Ishikawa (cell line): ENCODE data around the gene PIH1D1.

Experiments
- CEBPB ChIP-seq: IDR thresholded peaks from 2 replicates; pipeline ENCODE4 v1.6.1; 2012
- CREB1 ChIP-seq: IDR thresholded peaks from 2 replicates; pipeline ENCODE4 v1.6.1; 2012; ENCODE audit warnings: low read depth
- EGR1 ChIP-seq: IDR thresholded peaks from 2 replicates; pipeline ENCODE4 v1.6.1; 2012
- EP300 ChIP-seq: IDR thresholded peaks from 2 replicates; pipeline ENCODE4 v1.6.1; 2012; ENCODE audit warnings: borderline replicate concordance
- FOXM1 ChIP-seq: IDR thresholded peaks from 2 replicates; pipeline ENCODE4 v1.6.1; 2012; ENCODE audit warnings: low read depth, borderline replicate concordance
- MAX ChIP-seq: IDR thresholded peaks from 2 replicates; pipeline ENCODE4 v1.6.1; 2012
- NFIC ChIP-seq: IDR thresholded peaks from 2 replicates; pipeline ENCODE4 v1.6.1; 2012
- RAD21 ChIP-seq: IDR thresholded peaks from 2 replicates; pipeline ENCODE4 v1.6.1; 2012; ENCODE audit warnings: low read depth
- TAF1 ChIP-seq: IDR thresholded peaks from 2 replicates; pipeline ENCODE4 v1.6.1; 2012; ENCODE audit warnings: low read depth, mild to moderate bottlenecking
- TCF12 ChIP-seq: IDR thresholded peaks from 2 replicates; pipeline ENCODE4 v1.6.1; 2012; ENCODE audit warnings: low read depth
- TEAD4 ChIP-seq: IDR thresholded peaks from 2 replicates; pipeline ENCODE4 v1.6.1; 2012
- YY1 ChIP-seq: IDR thresholded peaks from 2 replicates; pipeline ENCODE4 v1.6.1; 2012; ENCODE audit warnings: low read depth
- ZBTB7A ChIP-seq: IDR thresholded peaks from 2 replicates; pipeline ENCODE4 v1.6.1; 2012; ENCODE audit warnings: low read depth
- TF ChIP-seq, protein P1 (sequence below): IDR thresholded peaks from 2 replicates; pipeline ENCODE4 v1.6.1; 2012
- TF ChIP-seq, protein P2 (sequence below): IDR thresholded peaks from 2 replicates; pipeline ENCODE4 v1.6.1; 2012; ENCODE audit warnings: low read depth, mild to moderate bottlenecking

The PIH1D1 gene

DNA sequence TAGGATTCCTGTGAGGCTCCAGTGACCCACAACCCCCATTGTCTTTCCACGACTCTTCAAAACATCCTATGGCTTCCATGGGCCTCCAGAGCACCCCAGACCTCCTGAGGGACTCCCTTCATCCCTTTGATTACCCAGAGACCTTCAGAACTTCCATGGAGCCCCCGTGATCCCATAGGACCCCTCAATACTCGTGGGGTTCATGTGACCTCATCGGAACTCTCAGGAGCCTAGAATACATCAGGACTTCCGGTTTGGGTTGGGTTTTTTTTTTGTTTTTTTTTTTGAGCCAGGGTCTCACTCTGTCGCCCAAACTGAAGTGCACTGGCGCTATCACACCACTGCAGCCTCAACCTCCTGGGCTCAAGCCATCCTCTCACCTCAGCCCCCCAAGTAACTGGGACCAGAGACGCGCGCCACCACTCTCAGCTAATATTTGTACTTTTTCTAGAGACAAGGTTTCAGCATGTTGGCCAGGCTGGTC is 2.2 kb upstream of the PIH1D1 start:
- TF ChIP-seq ZBTB7A (no peak), TCF12 (no peak), FOXM1 (no peak), RAD21 (no peak), EGR1 (no peak), EP300 (no peak), CEBPB (no peak), NFIC (no peak), YY1 (no peak), TEAD4 (no peak)
- TF ChIP-seq, protein P1, sequence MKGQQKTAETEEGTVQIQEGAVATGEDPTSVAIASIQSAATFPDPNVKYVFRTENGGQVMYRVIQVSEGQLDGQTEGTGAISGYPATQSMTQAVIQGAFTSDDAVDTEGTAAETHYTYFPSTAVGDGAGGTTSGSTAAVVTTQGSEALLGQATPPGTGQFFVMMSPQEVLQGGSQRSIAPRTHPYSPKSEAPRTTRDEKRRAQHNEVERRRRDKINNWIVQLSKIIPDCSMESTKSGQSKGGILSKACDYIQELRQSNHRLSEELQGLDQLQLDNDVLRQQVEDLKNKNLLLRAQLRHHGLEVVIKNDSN = no peak
- TF ChIP-seq, protein P2, sequence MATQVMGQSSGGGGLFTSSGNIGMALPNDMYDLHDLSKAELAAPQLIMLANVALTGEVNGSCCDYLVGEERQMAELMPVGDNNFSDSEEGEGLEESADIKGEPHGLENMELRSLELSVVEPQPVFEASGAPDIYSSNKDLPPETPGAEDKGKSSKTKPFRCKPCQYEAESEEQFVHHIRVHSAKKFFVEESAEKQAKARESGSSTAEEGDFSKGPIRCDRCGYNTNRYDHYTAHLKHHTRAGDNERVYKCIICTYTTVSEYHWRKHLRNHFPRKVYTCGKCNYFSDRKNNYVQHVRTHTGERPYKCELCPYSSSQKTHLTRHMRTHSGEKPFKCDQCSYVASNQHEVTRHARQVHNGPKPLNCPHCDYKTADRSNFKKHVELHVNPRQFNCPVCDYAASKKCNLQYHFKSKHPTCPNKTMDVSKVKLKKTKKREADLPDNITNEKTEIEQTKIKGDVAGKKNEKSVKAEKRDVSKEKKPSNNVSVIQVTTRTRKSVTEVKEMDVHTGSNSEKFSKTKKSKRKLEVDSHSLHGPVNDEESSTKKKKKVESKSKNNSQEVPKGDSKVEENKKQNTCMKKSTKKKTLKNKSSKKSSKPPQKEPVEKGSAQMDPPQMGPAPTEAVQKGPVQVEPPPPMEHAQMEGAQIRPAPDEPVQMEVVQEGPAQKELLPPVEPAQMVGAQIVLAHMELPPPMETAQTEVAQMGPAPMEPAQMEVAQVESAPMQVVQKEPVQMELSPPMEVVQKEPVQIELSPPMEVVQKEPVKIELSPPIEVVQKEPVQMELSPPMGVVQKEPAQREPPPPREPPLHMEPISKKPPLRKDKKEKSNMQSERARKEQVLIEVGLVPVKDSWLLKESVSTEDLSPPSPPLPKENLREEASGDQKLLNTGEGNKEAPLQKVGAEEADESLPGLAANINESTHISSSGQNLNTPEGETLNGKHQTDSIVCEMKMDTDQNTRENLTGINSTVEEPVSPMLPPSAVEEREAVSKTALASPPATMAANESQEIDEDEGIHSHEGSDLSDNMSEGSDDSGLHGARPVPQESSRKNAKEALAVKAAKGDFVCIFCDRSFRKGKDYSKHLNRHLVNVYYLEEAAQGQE = no peak

- peak; percentile 93 for TF ChIP-seq MAX
- no peak for TF ChIP-seq CEBPB
- no peak for TF ChIP-seq NFIC
- no peak for TF ChIP-seq EGR1
- no peak; the same call in none of the 2 replicates for TF ChIP-seq TCF12
- no peak for TF ChIP-seq RAD21
- TF ChIP-seq EP300 = no peak
- TF ChIP-seq TAF1 = peak; percentile 77
- TF ChIP-seq, protein P1 = peak; percentile 95
- TF ChIP-seq YY1 = 0 out of 2 replicates have a peak, but pooled peaks have one; percentile 6
- no peak for TF ChIP-seq CREB1
- no peak for TF ChIP-seq TEAD4
- no peak for TF ChIP-seq FOXM1
- TF ChIP-seq ZBTB7A = no peak
- TF ChIP-seq, protein P2 = no peak
Measured at GRCh38 chr19:49453013-49453756, 1.6 kb upstream of the PIH1D1 start, which contains the start of gene ALDH16A1. ALDH16A1 (plus strand) TSS chr19:49453225; CDS start chr19:49453332, 107 bp downstream.

GRCh38 chr19:49450405-49450804 is 1.2 kb downstream of the PIH1D1 start:
- no peak for TF ChIP-seq TCF12
- no peak for TF ChIP-seq RAD21
- TF ChIP-seq EGR1 = no peak
- TF ChIP-seq ZBTB7A = no peak

DNA sequence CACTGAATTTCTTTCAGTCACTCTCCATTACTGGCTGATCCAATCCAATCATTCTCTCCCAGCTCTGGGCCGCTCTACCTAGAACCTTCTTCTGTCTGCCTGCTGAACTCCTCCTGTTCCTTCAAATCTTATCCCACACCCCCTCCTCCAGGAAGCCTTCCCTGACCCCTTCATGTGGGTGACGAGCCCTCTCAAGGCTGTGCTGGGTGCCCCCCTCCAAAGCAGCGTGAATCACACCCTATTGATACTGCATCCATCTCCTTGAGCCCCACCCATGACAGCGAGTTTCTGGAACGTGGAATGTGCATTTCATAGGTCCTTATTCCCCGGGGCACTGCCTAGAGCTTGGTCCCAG is 3.2 kb downstream of the PIH1D1 start:
- TF ChIP-seq MAX = no peak
- TF ChIP-seq FOXM1 = no peak
- no peak for TF ChIP-seq TEAD4

DNA sequence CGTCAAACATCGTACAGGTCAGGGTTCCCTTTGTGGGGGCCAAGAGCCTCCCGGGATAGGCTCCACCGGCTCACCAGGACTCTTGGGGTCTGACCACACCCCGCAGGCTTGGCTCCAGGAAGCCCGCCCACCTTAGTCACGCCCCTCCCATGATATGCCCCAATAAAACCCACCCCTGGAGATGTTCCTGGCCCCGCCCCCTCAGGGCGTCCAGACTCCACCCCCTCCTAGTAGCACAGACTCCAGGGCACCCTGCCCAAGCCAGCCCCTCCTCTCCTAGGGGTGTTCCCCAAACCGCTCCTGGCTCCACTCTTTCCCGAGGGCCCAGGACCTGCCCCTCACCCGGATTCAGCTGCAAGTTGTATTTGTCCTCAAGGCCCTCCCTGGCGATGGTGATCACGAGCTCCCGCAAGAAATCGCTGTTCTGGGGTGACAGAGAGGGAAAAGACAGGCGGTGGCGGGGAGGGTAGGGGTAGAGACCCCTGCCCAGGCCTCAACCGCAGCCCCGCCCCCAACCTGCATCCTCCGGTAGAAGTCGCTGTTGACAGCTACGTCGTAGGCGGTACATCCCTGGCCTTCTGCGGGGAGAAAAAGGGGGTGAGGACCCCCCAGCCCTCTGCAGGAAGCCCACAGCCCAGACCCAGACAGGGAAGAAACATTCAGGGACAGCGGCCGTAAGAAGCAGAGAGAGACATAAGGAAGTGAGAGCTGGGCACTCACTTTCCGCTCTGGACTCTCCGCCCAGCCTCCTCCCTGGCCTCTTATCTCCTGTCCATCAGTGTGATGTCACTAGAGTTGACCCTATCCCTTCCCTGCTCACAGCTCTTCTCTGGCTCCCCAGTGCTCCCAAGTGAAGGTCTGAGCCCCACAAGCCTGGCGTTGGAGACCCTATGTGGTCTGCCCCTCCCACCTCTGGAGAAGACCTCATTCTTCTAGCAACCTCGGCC is 3.9 kb downstream of the PIH1D1 start:
- no peak for TF ChIP-seq FOXM1
- TF ChIP-seq ZBTB7A = no peak
- no peak for TF ChIP-seq CEBPB
- TF ChIP-seq, protein P2 = no peak
- no peak for TF ChIP-seq EP300
- no peak for TF ChIP-seq EGR1
- TF ChIP-seq TEAD4 = no peak
- no peak for TF ChIP-seq YY1
- TF ChIP-seq TCF12 = no peak
- TF ChIP-seq TAF1 = no peak
- TF ChIP-seq, protein P1 = no peak
